ENCODE data around the gene HCN4. TPM values are rescaled to one million over a fixed set of nuclear protein-coding genes. Genes with fewer than 3 reads are reported as not detected.

Gene HCN4
- total and polyA plus RNA-seq, 2 of the 8 experiments (the other 6 are each of a cell fraction or from before 2014, with no cell fraction given) = 3.7 to 8.5 TPM

- DNase-seq (ENCODE audit: low read depth in 1 of 2, low spot score in 2 of 2) (no peak), FAIRE-seq (no peak)
- Histone ChIP-seq H2BK120ac (replicated peaks; ENCODE audit: low read depth, low read length) (no peak overlapping the region), H4K5ac (ENCODE audit: insufficient read length, low read depth, low read length) (no peak overlapping the region), H2AK5ac (ENCODE audit: low read depth, low read length) (no peak overlapping the region), H4K91ac (replicated peaks; ENCODE audit: insufficient read length, low read length) (no peak overlapping the region), H3K27ac (ENCODE audit: low read depth, low read length) (no peak overlapping the region), H2AFZ (ENCODE audit: low read length) (no peak overlapping the region), H3K4ac (replicated peaks; ENCODE audit: insufficient read length, low read depth, low read length) (peak overlapping the region; percentile 9), H3K4me2 (ENCODE audit: insufficient read depth in 1 of 2, low read depth in 2 of 2, low read length in 2 of 2) (no peak overlapping the region), H3K56ac (replicated peaks; ENCODE audit: insufficient read length, low read depth, low read length) (no peak overlapping the region), H3K18ac (ENCODE audit: extremely low read depth, low read length) (no peak overlapping the region), H2BK15ac (ENCODE audit: low read length) (peak overlapping the region; percentile 19; the same call in 1 of the 2 replicates), H3K4me3 (ENCODE audit: extremely low read depth in 1 of 4, insufficient read depth in 2 of 4, low read depth in 3 of 4, low read length in 4 of 4) (no peak overlapping the region), H3K79me1 (ENCODE audit: low read depth, low read length) (no peaks in the 10 kb centered on the region), H4K20me1 (replicated peaks in 1 of 2; ENCODE audit: control insufficient read depth in 1 of 2, insufficient read depth in 2 of 2, low read length in 2 of 2) (no peaks in the 10 kb centered on the region), H4K8ac (ENCODE audit: extremely low read depth, insufficient read depth, low read length) (no peak overlapping the region), H3K36me3 (ENCODE audit: control insufficient read depth in 2 of 4, insufficient read depth in 4 of 4, low read length in 3 of 4) (no peaks in the 10 kb centered on the region), H3K23ac (ENCODE audit: insufficient read length) (no peak overlapping the region), H3K9me3 (ENCODE audit: insufficient read depth in 2 of 2, low read depth in 1 of 2, low read length in 1 of 2) (peaks cover 3 to 11% of the 10 kb centered on the region in 2 experiments; a peak in 1 of 4 replicates), H2BK20ac (ENCODE audit: low read length) (peak overlapping the region; percentile 75; the same call in 1 of the 2 replicates), H2BK5ac (ENCODE audit: low read depth, low read length) (peak overlapping the region; percentile 18; the same call in 1 of the 2 replicates), H3K79me2 (ENCODE audit: control insufficient read depth in 1 of 2, insufficient read depth in 2 of 2, low read length in 2 of 2) (no peaks in the 10 kb centered on the region), H3K4me1 (replicated peaks in 1 of 4; ENCODE audit: control insufficient read depth in 3 of 4, insufficient read depth in 4 of 4, low read length in 3 of 4) (peaks cover 7 to 34% (median 16%) of the 10 kb centered on the region in 4 experiments), H3K27me3 (replicated peaks in 1 of 4; ENCODE audit: control insufficient read depth in 3 of 4, extremely low read depth in 1 of 4, insufficient read depth in 3 of 4, low read length in 3 of 4) (no peaks in the 10 kb centered on the region; a peak in 1 of 7 replicates), H3K23me2 (ENCODE audit: low read depth, low read length) (no peaks in the 10 kb centered on the region), H3K14ac (ENCODE audit: insufficient read length) (no peak overlapping the region), H3K9ac (replicated peaks in 1 of 4; ENCODE audit: extremely low read depth in 1 of 4, low read depth in 3 of 4, low read length in 3 of 4) (no peak overlapping the region), H2BK12ac (ENCODE audit: low read depth, low read length) (peak overlapping the region; percentile 77; the same call in 1 of the 2 replicates)
- WGBS, 2 experiments (ENCODE audit: extremely low coverage in 1 of 2, insufficient coverage in 1 of 2, insufficient read length in 1 of 2, insufficient replicate concordance in 2 of 2, low coverage in 1 of 2, low lambda C conversion rate in 2 of 2, missing lambda C conversion rate in 1 of 2) = 94% methylated on average over 9 of the region's 9 CpGs; no CpG with 5 or more reads in 1 of the 2 experiments
- ChIA-PET CTCF (ENCODE audit: partially characterized antibody) (interaction anchor here (0.8 to 1.3 kb wide), 2 partner anchors 12 to 60 kb away, joined by 3 read pairs; no protein-coding TSS in a partner anchor), POLR2A (ENCODE audit: partially characterized antibody) (no interaction called here)
- TF ChIP-seq SRF (IDR thresholded peaks at IDR 0.05; ENCODE audit: low read depth, low read length) = no peak
- TF ChIP-seq NRF1 (IDR thresholded peaks at IDR 0.05; ENCODE audit: low read depth, low read length) = no peak
- no peak for TF ChIP-seq CBX5 (IDR thresholded peaks at IDR 0.05; ENCODE audit: low read depth, low read length)
- TF ChIP-seq GABPA (IDR thresholded peaks at IDR 0.05; ENCODE audit: borderline replicate concordance, insufficient read depth, low read length) = no peak
- TF ChIP-seq POU5F1 (IDR thresholded peaks at IDR 0.05; ENCODE audit: low read depth, low read length) = no peak
- no peak for TF ChIP-seq RFX5 (IDR thresholded peaks at IDR 0.05; ENCODE audit: borderline replicate concordance, low read depth, low read length)
- no peak for TF ChIP-seq PHF8 (conservative IDR thresholded peaks at IDR 0.05; ENCODE audit: low read depth, low read length)
- no peak for TF ChIP-seq SP2 (IDR thresholded peaks at IDR 0.05; ENCODE audit: low read length)
- TF ChIP-seq SIRT6 (IDR thresholded peaks at IDR 0.05; ENCODE audit: low read length) = no peak
- no peak for TF ChIP-seq USF2 (IDR thresholded peaks at IDR 0.05; ENCODE audit: low read length)
- TF ChIP-seq CEBPB (IDR thresholded peaks at IDR 0.05; ENCODE audit: low read depth, low read length) = no peak
- no peak for TF ChIP-seq NANOG (IDR thresholded peaks at IDR 0.05; ENCODE audit: insufficient read depth, low read depth, low read length, poor library complexity, severe bottlenecking)
- no peak for TF ChIP-seq RNF2 (IDR thresholded peaks at IDR 0.05; ENCODE audit: borderline replicate concordance, low read depth, low read length, missing control alignments, poor library complexity, severe bottlenecking)
Measured at GRCh38 chr15:73385205-73385604, 16.4 kb upstream of the HCN4 start.
